ENCODE results near the gene TIGD6.

The TIGD6 gene

DNA sequence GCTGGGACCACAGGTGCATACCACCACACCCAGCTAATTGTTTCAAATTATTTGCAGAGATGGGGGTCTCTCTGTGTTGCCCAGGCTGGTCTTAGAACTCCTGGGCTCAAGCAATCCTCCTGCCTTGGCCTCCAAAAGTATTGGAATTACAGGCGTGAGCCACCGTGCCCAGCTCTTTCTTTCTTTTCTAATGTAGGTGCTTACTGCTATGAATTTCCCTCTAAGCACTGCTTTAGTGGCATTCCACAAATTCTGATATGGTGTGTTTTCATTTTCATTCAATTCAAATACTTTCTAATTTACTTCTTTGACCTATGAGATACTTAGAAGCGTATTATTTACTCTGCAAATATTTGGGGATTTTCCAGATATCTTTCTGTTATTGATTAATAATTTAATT is 15.0 kb upstream of the TIGD6 start:
- Histone ChIP-seq H3K27me3 (ENCODE audit: insufficient read depth, low read length) (no peaks in the 10 kb centered on the region), H3K9ac (ENCODE audit: low read depth, low read length) (no peak overlapping the region), H3K36me3 (ENCODE audit: insufficient read depth, low read depth, low read length) (peaks cover 97% of the 10 kb centered on the region), H3K4me3 (ENCODE audit: low read length) (no peak overlapping the region), H3K9me3 (ENCODE audit: insufficient read depth, low read depth, low read length) (peaks cover 8% of the 10 kb centered on the region; the same call in 1 of the 2 replicates), H3K27ac (ENCODE audit: low read length) (no peak overlapping the region), H3K4me1 (ENCODE audit: insufficient read depth, low read length) (no peaks in the 10 kb centered on the region)

DNA sequence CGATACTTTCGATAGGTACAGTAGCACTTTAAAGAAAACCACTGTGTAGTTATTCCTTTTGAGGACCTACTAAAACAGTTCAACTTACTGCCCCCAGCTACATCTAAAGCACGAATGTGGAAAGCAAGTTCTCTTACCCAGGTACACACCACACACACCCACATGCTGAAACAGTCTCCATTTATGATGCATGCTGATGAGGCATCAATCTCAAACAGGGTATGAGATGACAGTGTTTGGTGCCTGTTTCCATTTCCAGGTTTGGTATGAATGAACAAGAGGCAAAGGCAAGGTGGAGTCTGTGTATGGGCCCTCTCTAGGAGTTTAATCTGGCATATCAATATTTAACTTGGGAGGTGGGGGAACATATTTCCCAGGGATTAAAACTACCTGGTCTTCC is 14.0 kb upstream of the TIGD6 start:
- peaks cover 97% of the 10 kb centered on the region for H3K36me3 ChIP-seq (ENCODE audit: insufficient read depth, low read depth, low read length)
- H3K27ac ChIP-seq (ENCODE audit: low read length): no peak overlapping the region
- H3K9me3 ChIP-seq (ENCODE audit: insufficient read depth, low read depth, low read length): peaks cover 8% of the 10 kb centered on the region; the same call in 1 of the 2 replicates
- no peaks in the 10 kb centered on the region for H3K27me3 ChIP-seq (ENCODE audit: insufficient read depth, low read length)
- no peaks in the 10 kb centered on the region for H3K4me1 ChIP-seq (ENCODE audit: insufficient read depth, low read length)
- H3K9ac ChIP-seq (ENCODE audit: low read depth, low read length): no peak overlapping the region
- H3K4me3 ChIP-seq (ENCODE audit: low read length): no peak overlapping the region

- no peaks in the 10 kb centered on the region for H3K27me3 ChIP-seq (ENCODE audit: insufficient read depth, low read length)
- peaks cover 96% of the 10 kb centered on the region for H3K36me3 ChIP-seq (ENCODE audit: insufficient read depth, low read depth, low read length)
- no peak overlapping the region for H3K9ac ChIP-seq (ENCODE audit: low read depth, low read length)
- no peaks in the 10 kb centered on the region for H3K4me1 ChIP-seq (ENCODE audit: insufficient read depth, low read length)
- H3K4me3 ChIP-seq (ENCODE audit: low read length): no peak overlapping the region
- no peak overlapping the region for H3K27ac ChIP-seq (ENCODE audit: low read length)
- peaks cover 8% of the 10 kb centered on the region; the same call in 1 of the 2 replicates for H3K9me3 ChIP-seq (ENCODE audit: insufficient read depth, low read depth, low read length)
Measured at GRCh38 chr5:150013931-150014330, 13.5 kb upstream of the TIGD6 start.

DNA sequence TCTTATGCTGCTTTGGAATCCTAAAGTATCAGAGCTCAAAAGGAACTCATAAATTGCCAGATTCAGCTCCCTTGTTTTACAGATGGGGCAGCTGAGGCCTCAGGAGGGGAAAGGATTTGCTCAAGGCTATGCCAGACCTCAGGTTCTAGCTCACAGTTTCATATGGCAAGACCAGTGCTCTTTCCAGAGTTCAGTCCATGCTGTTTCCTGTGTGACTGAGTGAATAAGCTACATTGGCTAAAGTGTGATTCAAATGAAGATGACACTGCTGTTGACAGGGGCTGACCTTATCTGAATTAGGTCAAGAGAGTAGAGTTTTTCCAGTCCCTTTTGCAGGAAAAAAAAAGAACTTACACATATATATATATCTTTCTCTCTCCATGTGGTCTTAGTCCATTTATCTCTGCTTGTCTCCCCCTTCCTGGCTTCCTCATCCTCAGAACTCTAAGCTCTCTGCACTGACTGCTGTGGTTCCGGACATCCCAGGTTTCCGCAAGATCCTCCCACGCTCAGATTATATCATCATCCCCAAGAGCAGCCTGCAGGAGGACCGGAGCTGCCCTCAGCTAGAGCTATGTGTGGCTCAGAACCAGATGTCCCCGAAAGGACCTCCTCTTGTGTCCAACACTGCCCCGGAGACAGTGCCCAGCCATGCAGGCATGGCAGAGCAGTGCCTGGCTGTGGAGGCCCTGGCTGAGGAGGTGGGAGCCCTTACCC is 9.4 kb upstream of the TIGD6 start:
- no peaks in the 10 kb centered on the region for H3K27me3 ChIP-seq (ENCODE audit: insufficient read depth, low read length)
- no peak overlapping the region for H3K9ac ChIP-seq (ENCODE audit: low read depth, low read length)
- H3K4me3 ChIP-seq (ENCODE audit: low read length): no peak overlapping the region
- H3K9me3 ChIP-seq (ENCODE audit: insufficient read depth, low read depth, low read length): no peaks in the 10 kb centered on the region
- H3K27ac ChIP-seq (ENCODE audit: low read length): no peak overlapping the region
- peaks cover 92% of the 10 kb centered on the region for H3K36me3 ChIP-seq (ENCODE audit: insufficient read depth, low read depth, low read length)
- no peaks in the 10 kb centered on the region for H3K4me1 ChIP-seq (ENCODE audit: insufficient read depth, low read length)

- no peaks in the 10 kb centered on the region for H3K27me3 ChIP-seq (ENCODE audit: insufficient read depth, low read length)
- H3K36me3 ChIP-seq (ENCODE audit: insufficient read depth, low read depth, low read length): peaks cover 73% of the 10 kb centered on the region
- no peak overlapping the region for H3K9ac ChIP-seq (ENCODE audit: low read depth, low read length)
- no peaks in the 10 kb centered on the region for H3K9me3 ChIP-seq (ENCODE audit: insufficient read depth, low read depth, low read length)
- 0 out of 2 replicates have a peak, but pooled peaks cover 2% of the 10 kb centered on the region for H3K4me1 ChIP-seq (ENCODE audit: insufficient read depth, low read length)
- H3K4me3 ChIP-seq (ENCODE audit: low read length): no peak overlapping the region
- H3K27ac ChIP-seq (ENCODE audit: low read length): no peak overlapping the region
Measured at GRCh38 chr5:150007050-150007449, 6.6 kb upstream of the TIGD6 start.

DNA sequence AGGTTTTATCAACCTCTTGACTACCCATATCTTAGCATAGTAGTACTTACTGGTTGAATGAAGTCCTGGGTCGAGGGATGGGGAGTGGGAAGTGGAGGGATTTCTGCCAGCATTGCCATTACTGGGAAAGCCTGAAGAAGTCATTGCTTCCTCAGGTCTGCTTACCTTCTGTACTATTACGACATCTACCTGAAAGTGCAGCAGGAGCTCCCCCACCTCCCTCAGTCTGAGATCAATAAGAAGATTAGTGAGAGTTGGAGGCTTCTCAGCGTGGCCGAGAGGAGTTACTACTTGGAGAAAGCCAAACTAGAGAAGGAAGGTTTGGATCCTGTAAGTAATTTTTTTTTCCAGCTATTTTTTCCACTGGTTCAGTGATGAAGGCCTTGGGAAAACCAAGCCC is 5.9 kb upstream of the TIGD6 start:
- Histone ChIP-seq H3K9me3 (ENCODE audit: insufficient read depth, low read depth, low read length) (no peaks in the 10 kb centered on the region), H3K27ac (ENCODE audit: low read length) (no peak overlapping the region), H3K4me3 (ENCODE audit: low read length) (no peak overlapping the region), H3K4me1 (ENCODE audit: insufficient read depth, low read length) (0 out of 2 replicates have a peak, but pooled peaks cover 4% of the 10 kb centered on the region), H3K9ac (ENCODE audit: low read depth, low read length) (no peak overlapping the region), H3K36me3 (ENCODE audit: insufficient read depth, low read depth, low read length) (peaks cover 69% of the 10 kb centered on the region), H3K27me3 (ENCODE audit: insufficient read depth, low read length) (0 out of 2 replicates have a peak, but pooled peaks cover under 1% of the 10 kb centered on the region)

DNA sequence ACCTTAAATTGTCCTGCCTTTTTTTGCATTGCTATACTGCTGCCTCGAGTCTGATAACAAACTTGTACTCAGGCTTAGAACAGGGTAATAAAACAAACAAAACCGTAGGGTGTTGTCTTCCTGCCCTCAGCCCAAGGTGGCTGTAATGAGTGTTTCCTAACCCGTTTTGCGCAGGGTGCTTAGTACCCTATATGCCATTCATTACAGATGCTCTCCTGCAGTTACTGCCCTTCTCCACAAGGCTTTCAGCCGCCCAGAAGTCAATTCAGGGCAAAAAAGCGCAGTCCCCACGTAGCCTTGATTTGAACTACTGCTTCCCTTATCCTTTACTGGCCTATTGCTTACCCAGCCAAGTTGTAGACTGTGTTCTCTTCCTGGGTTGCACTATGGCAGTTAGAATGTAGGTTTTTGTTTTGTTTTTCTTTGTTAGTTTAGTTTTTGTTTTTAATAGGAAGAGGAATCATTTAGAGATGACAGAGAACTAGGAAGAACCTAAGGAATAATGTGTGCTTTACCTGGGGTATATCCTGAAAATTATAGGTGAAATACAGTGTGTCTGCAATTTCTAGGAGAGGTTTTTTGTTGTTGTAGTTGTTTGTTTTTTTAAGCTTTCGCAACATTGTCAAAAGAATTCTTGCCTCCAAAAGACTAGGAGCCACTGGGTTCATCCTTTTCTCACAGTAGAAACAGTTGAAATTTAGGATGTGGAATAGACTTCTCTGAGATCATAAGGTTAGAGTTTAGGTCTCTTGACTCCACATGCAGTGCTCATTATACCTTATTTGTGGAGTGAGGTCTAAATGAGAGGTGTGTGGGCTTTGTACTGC is 1.4 kb upstream of the TIGD6 start:
- peaks cover 14% of the 10 kb centered on the region for H3K4me1 ChIP-seq (ENCODE audit: insufficient read depth, low read length)
- H3K4me3 ChIP-seq (ENCODE audit: low read length): peak overlapping the region; percentile 89
- H3K36me3 ChIP-seq (ENCODE audit: insufficient read depth, low read depth, low read length): peaks cover 27% of the 10 kb centered on the region
- H3K27ac ChIP-seq (ENCODE audit: low read length): no peak overlapping the region
- H3K9ac ChIP-seq (ENCODE audit: low read depth, low read length): peak overlapping the region; percentile 85; the same call in 1 of the 2 replicates
- 0 out of 2 replicates have a peak, but pooled peaks cover 3% of the 10 kb centered on the region for H3K27me3 ChIP-seq (ENCODE audit: insufficient read depth, low read length)
- no peaks in the 10 kb centered on the region for H3K9me3 ChIP-seq (ENCODE audit: insufficient read depth, low read depth, low read length)

DNA sequence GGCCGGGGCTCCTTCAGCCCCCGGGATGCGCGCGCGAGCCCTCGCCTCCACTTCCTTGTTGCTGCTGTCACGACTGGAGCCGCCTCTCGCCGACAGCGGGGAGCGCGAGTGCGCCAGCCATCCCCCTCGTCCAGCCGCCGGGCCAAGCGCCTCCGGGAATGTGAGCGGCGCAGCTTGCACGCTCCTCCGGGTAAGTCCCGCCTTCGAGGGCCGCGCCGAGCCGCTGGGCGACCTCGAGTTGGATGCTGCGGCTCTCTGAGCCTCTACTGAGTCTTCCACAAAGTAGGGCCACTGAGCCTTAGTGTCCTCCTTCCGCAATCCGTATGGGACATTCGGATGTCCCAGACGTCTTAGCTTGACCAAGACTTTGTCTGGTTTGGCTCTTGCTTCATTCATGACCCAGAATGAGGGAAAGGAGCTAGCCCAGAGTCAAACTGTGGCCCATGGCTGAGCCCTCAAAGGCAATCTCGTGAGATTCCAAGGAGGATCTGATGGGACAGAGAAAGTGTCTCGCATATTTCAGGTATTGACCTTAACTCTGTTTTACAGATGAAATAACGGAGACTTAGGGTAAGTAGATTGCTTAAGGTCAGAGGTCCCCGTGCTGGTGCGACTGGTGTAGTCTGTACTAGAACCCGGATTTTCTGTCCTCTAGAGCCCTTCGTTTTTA is 671 bp upstream of the TIGD6 start:
- H3K4me3 ChIP-seq (ENCODE audit: low read length): peak overlapping the region; percentile 89
- H3K4me1 ChIP-seq (ENCODE audit: insufficient read depth, low read length): peaks cover 14% of the 10 kb centered on the region
- H3K9ac ChIP-seq (ENCODE audit: low read depth, low read length): peak overlapping the region; percentile 85
- H3K27me3 ChIP-seq (ENCODE audit: insufficient read depth, low read length): 0 out of 2 replicates have a peak, but pooled peaks cover 3% of the 10 kb centered on the region
- H3K27ac ChIP-seq (ENCODE audit: low read length): peak overlapping the region; percentile 5
- H3K36me3 ChIP-seq (ENCODE audit: insufficient read depth, low read depth, low read length): peaks cover 20% of the 10 kb centered on the region
- no peaks in the 10 kb centered on the region for H3K9me3 ChIP-seq (ENCODE audit: insufficient read depth, low read depth, low read length)

DNA sequence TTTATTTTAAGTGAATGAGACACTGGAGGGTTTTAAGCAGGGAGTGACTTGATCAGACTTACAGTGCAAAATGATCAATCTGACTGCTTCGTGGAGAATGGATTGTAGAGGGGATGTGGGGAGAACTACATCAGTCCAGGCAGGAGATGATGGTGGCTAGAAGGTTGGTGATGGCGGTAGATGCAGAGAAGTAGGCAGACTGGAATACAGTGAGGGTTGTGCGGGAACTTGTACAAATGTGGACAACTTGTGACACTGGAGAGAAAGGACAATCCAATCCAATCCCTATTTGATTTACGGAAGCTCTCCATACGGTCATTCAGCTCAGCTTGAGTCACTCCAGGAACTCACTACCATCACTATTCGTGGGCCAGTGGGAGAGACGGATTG is 593 bp downstream of the TIGD6 start:
- Histone ChIP-seq H3K9ac (ENCODE audit: low read depth, low read length) (peak overlapping the region; percentile 85), H3K36me3 (ENCODE audit: insufficient read depth, low read depth, low read length) (peaks cover 10% of the 10 kb centered on the region), H3K27me3 (ENCODE audit: insufficient read depth, low read length) (0 out of 2 replicates have a peak, but pooled peaks cover 3% of the 10 kb centered on the region), H3K9me3 (ENCODE audit: insufficient read depth, low read depth, low read length) (no peaks in the 10 kb centered on the region), H3K27ac (ENCODE audit: low read length) (peak overlapping the region; percentile 26), H3K4me1 (ENCODE audit: insufficient read depth, low read length) (peaks cover 14% of the 10 kb centered on the region), H3K4me3 (ENCODE audit: low read length) (peak overlapping the region; percentile 89)

DNA sequence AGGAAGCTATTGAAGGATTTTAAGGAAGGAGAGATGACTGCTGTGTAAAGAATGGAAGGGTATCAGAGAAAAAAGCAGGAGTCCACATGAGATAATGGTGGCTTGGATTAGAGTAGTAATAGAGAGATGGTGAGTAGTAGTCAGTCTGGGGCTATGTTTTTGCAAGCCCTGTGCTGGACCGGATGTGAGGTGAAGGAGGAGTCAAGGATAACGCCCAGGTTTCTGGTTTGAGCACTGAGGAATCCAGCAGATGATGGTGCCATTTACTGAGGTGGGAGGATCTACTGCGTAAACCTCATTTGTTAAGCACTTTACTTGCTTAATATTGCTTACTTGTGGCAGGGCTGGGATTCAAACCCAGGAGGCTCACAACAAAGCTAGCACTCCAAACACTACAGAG is 1.1 kb downstream of the TIGD6 start:
- Histone ChIP-seq H3K9me3 (ENCODE audit: insufficient read depth, low read depth, low read length) (no peaks in the 10 kb centered on the region), H3K36me3 (ENCODE audit: insufficient read depth, low read depth, low read length) (peaks cover 5% of the 10 kb centered on the region), H3K9ac (ENCODE audit: low read depth, low read length) (peak overlapping the region; percentile 85; the same call in 1 of the 2 replicates), H3K4me3 (ENCODE audit: low read length) (peak overlapping the region; percentile 89), H3K27ac (ENCODE audit: low read length) (no peak overlapping the region), H3K27me3 (ENCODE audit: insufficient read depth, low read length) (0 out of 2 replicates have a peak, but pooled peaks cover 3% of the 10 kb centered on the region), H3K4me1 (ENCODE audit: insufficient read depth, low read length) (peaks cover 14% of the 10 kb centered on the region)

DNA sequence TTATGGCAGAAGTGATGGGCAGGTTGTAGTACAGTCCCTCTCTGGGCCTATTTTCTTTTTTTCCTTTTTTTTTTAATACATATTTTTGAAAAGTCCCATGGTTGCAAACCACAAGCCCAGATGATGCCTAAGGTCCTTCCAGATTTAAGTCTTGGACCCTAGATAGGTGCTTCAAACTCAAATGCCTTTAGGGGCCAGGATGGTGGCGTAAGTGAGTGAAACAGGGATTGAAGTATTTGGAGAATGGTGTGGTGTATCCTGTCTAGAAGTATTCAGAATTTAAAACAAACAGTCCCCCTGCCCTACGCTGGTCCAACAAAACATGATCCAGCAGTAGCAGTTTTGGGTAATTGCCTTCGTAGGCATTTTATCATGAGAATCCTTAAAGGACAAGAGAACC is 2.2 kb downstream of the TIGD6 start:
- H3K27me3 ChIP-seq (ENCODE audit: insufficient read depth, low read length): 0 out of 2 replicates have a peak, but pooled peaks cover 3% of the 10 kb centered on the region
- peaks cover 14% of the 10 kb centered on the region for H3K4me1 ChIP-seq (ENCODE audit: insufficient read depth, low read length)
- no peaks in the 10 kb centered on the region for H3K9me3 ChIP-seq (ENCODE audit: insufficient read depth, low read depth, low read length)
- H3K9ac ChIP-seq (ENCODE audit: low read depth, low read length): no peak overlapping the region
- no peak overlapping the region for H3K4me3 ChIP-seq (ENCODE audit: low read length)
- H3K36me3 ChIP-seq (ENCODE audit: insufficient read depth, low read depth, low read length): no peaks in the 10 kb centered on the region
- no peak overlapping the region for H3K27ac ChIP-seq (ENCODE audit: low read length)
